ENCODE data around the gene RFX7. TPM values are rescaled to one million over a fixed set of nuclear protein-coding genes. Genes with fewer than 3 reads are reported as not detected.
"Not testable (repeated sequence)": the region's sequence is repeated elsewhere in the genome, so short reads cannot be mapped to it uniquely, and the experiment has no call there.

RFX7 gene
- total and polyA plus RNA-seq, 2 experiments from 2014 or later = 4.0 to 5.8 TPM

- no peak overlapping the region for H3K4me2 ChIP-seq (ENCODE audit: unreplicated experiment)
- 96 to 100% methylated on average over 1 of the region's 1 CpG for WGBS, 2 experiments (ENCODE audit: low coverage in 1 of 2, low lambda C conversion rate in 2 of 2, missing lambda C conversion rate in 2 of 2)
- no peak overlapping the region for H2AFZ ChIP-seq
- peaks cover 100% of the 10 kb centered on the region for H3K79me2 ChIP-seq (ENCODE audit: insufficient read depth)
- H3K27me3 ChIP-seq (replicated peaks; ENCODE audit: insufficient read depth) = no peaks in the 10 kb centered on the region
- TF ChIP-seq EZH2 (IDR thresholded peaks at IDR 0.05; ENCODE audit: insufficient read depth, poor library complexity, severe bottlenecking) = no peak
- no peak for TF ChIP-seq EZH2phosphoT487 (IDR thresholded peaks at IDR 0.05; ENCODE audit: insufficient read depth, low read depth)
- H3K9ac ChIP-seq = no peak overlapping the region
- H3K36me3 ChIP-seq (ENCODE audit: low read depth) = no peaks in the 10 kb centered on the region
- no peak overlapping the region for H3K27ac ChIP-seq
- no peak for DNase-seq
- H3K9me3 ChIP-seq (ENCODE audit: low read depth) = no peaks in the 10 kb centered on the region
- peaks cover 20% of the 10 kb centered on the region; the same call in 1 of the 2 replicates for H3F3A ChIP-seq (ENCODE audit: insufficient read depth)
- no peak overlapping the region for H3K4me3 ChIP-seq
- 0 out of 2 replicates have a peak, but pooled peaks cover 8% of the 10 kb centered on the region for H4K20me1 ChIP-seq (ENCODE audit: insufficient read depth)
- peaks cover 29% of the 10 kb centered on the region for H3K4me1 ChIP-seq (ENCODE audit: insufficient read depth)
- no peaks in the 10 kb centered on the region for H3K9me2 ChIP-seq (ENCODE audit: insufficient read depth)
- in situ Hi-C loops (cut with MboI) = no loop called here
These were observed 36.0 kb downstream of the RFX7 start for GRCh38 chr15:56207711-56208110.

GRCh38 chr15:56207092-56207491 is 36.6 kb downstream of the RFX7 start:
- Histone ChIP-seq H3K36me3 (ENCODE audit: low read depth) (no peaks in the 10 kb centered on the region), H3K4me2 (ENCODE audit: unreplicated experiment) (no peak overlapping the region), H3K27me3 (replicated peaks; ENCODE audit: insufficient read depth) (no peaks in the 10 kb centered on the region), H3K9me3 (ENCODE audit: low read depth) (no peaks in the 10 kb centered on the region), H2AFZ (no peak overlapping the region), H3K9me2 (ENCODE audit: insufficient read depth) (no peaks in the 10 kb centered on the region), H3K9ac (no peak overlapping the region), H3K4me3 (no peak overlapping the region), H3K79me2 (ENCODE audit: insufficient read depth) (peaks cover 100% of the 10 kb centered on the region), H3K27ac (no peak overlapping the region), H3K4me1 (ENCODE audit: insufficient read depth) (peaks cover 29% of the 10 kb centered on the region), H3F3A (ENCODE audit: insufficient read depth) (peaks cover 20% of the 10 kb centered on the region; the same call in 1 of the 2 replicates), H4K20me1 (ENCODE audit: insufficient read depth) (0 out of 2 replicates have a peak, but pooled peaks cover 8% of the 10 kb centered on the region)
- TF ChIP-seq EZH2phosphoT487 (IDR thresholded peaks at IDR 0.05; ENCODE audit: insufficient read depth, low read depth) = no peak
- TF ChIP-seq EZH2 (IDR thresholded peaks at IDR 0.05; ENCODE audit: insufficient read depth, poor library complexity, severe bottlenecking) = no peak
- in situ Hi-C loops (cut with MboI) = no loop called here
- no peak for DNase-seq

- H3K79me2 ChIP-seq (ENCODE audit: insufficient read depth) = peaks cover 100% of the 10 kb centered on the region
These were observed 38.4 kb downstream of the RFX7 start for GRCh38 chr15:56205061-56205876.

GRCh38 chr15:56203312-56203922 is 40.3 kb downstream of the RFX7 start:
- H3K9ac ChIP-seq; H3K36me3 ChIP-seq (ENCODE audit: low read depth); H4K20me1 ChIP-seq (ENCODE audit: insufficient read depth); DNase-seq; H3K9me3 ChIP-seq (ENCODE audit: low read depth); H3K4me3 ChIP-seq; H3K27ac ChIP-seq; in situ Hi-C loops (cut with MboI); H3K4me2 ChIP-seq (ENCODE audit: unreplicated experiment); H2AFZ ChIP-seq; H3K9me2 ChIP-seq (ENCODE audit: insufficient read depth); H3K27me3 ChIP-seq (replicated peaks; ENCODE audit: insufficient read depth): not testable (repeated sequence)
- peaks cover 27% of the 10 kb centered on the region for H3K4me1 ChIP-seq (ENCODE audit: insufficient read depth)
- peaks cover 20% of the 10 kb centered on the region; the same call in 1 of the 2 replicates for H3F3A ChIP-seq (ENCODE audit: insufficient read depth)
- WGBS, 2 experiments (ENCODE audit: low coverage in 1 of 2, low lambda C conversion rate in 2 of 2, missing lambda C conversion rate in 2 of 2) = 91 to 95% methylated on average over 4 of the region's 4 CpGs
- peaks cover 100% of the 10 kb centered on the region for H3K79me2 ChIP-seq (ENCODE audit: insufficient read depth)

More at GRCh38 chr15:56205061-56205876, 38.4 kb downstream of the RFX7 start:
- no peaks in the 10 kb centered on the region for H3K9me2 ChIP-seq (ENCODE audit: insufficient read depth)
- no peaks in the 10 kb centered on the region for H3K36me3 ChIP-seq (ENCODE audit: low read depth)
- peak overlapping the region; percentile 53 for H3K9ac ChIP-seq
- peak overlapping the region; percentile 48 for H2AFZ ChIP-seq
- no peak for TF ChIP-seq EZH2 (IDR thresholded peaks at IDR 0.05; ENCODE audit: insufficient read depth, poor library complexity, severe bottlenecking)
- TF ChIP-seq EZH2phosphoT487 (IDR thresholded peaks at IDR 0.05; ENCODE audit: insufficient read depth, low read depth) = no peak
- peak overlapping the region; percentile 71 for H3K27ac ChIP-seq
- H3K4me2 ChIP-seq (ENCODE audit: unreplicated experiment) = peak overlapping the region; percentile 67
- DNase-seq = peak; percentile 57
- H3K4me1 ChIP-seq (ENCODE audit: insufficient read depth) = peaks cover 29% of the 10 kb centered on the region
- H3K9me3 ChIP-seq (ENCODE audit: low read depth) = no peaks in the 10 kb centered on the region
- peaks cover 20% of the 10 kb centered on the region; the same call in 1 of the 2 replicates for H3F3A ChIP-seq (ENCODE audit: insufficient read depth)
- no peaks in the 10 kb centered on the region for H3K27me3 ChIP-seq (replicated peaks; ENCODE audit: insufficient read depth)
- in situ Hi-C loops (cut with MboI) = no loop called here
- H3K4me3 ChIP-seq = peak overlapping the region; percentile 46
- 0 out of 2 replicates have a peak, but pooled peaks cover 8% of the 10 kb centered on the region for H4K20me1 ChIP-seq (ENCODE audit: insufficient read depth)
